ENCODE measurements around the gene HOXA3. TPM values are rescaled to one million over a fixed set of nuclear protein-coding genes. Genes with fewer than 3 reads are reported as not detected.
A peak's percentile ranks its signal among the peaks of the same experiment; 100 is the strongest.

HOXA3 gene
- polyA plus RNA-seq, 1 donor from 2014 or later: not detected

DNA sequence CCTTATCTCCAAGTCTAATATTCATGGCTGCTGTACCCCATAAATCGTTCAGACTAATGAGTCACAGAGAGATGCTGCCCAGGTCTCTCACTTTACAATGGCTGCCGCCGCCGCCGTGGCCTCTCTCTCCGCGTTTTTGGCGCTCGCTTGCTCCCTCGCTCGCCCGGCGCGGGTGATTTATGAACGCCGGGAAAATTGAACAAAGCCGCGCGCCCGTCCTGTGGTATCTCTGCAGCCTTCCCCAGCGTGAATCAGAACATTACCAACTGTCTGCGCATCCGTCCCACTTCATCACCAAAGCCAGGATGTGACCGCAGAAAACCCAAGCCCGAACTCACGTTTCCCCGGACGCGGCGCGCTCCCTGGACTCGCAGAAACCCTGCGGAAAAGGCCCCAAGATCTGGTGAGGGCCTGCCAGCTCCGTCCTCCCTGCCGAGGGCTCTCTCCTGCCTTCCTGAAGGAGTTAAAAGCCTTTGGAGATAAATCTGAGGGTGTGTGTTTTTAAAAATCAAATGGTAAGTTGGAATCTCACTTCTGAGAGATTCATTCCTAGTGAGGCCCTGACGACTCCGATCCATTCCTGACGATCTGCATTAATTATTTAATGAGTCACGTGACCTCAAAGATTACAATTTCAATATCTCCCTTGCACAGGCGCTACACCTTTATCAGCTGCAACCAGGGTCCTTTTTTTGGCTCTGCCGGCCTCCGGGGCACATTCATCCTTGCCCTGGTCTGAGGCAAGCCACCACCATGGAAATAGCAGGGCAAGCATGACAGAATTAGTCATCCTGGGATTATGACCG lies 28.1 kb downstream of the HOXA3 start:
- peaks cover 0 to 4% (median 0%) of the 10 kb centered on the region in 3 donors for H3K4me1 Mint-ChIP-seq
- H3K27me3 Mint-ChIP-seq: peaks cover 13% of the 10 kb centered on the region
- H3K4me3 Mint-ChIP-seq: no peak overlapping the region
- H3K36me3 Mint-ChIP-seq: peaks cover 2% of the 10 kb centered on the region
- H3K27ac Mint-ChIP-seq: no peak overlapping the region
- no peaks in the 10 kb centered on the region for H3K9me3 Mint-ChIP-seq

DNA sequence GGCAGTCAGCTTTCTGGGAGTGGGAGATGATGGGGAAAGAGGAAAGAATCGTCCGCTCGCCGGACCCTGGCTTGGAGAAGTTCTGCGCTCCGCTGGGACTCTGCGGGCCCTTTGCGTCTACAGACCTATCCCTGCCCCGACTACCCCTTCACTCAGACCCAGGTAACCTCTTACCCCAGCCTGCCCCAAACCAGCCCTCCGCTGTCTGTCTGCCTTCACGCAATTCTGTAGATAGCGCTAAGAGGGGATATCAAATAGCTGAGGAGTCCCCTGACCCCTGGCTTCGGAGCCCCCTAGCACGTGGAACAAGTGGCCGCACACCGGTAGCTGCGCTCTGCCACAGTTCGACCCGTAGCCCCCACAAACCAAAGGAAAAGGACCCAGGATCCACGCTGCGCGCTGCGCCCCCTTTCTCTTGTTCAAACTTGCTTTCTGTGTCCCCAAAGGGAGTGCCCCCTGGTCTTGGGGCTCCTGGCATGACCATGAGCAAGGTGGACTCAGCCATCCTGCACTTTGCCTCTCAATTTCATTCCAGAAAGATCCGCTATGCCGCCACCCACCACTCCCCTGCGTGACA lies 28.8 kb downstream of the HOXA3 start:
- Mint-ChIP-seq H3K27me3 (peaks cover 13% of the 10 kb centered on the region), H3K36me3 (peaks cover 2% of the 10 kb centered on the region), H3K4me1 (no peaks in the 10 kb centered on the region), H3K4me3 (no peak overlapping the region), H3K9me3 (no peaks in the 10 kb centered on the region), H3K27ac (no peak overlapping the region)

GRCh38 chr7:27123007-27123476 lies 29.3 kb downstream of the HOXA3 start:
- Mint-ChIP-seq H3K4me3 (no peak overlapping the region), H3K9me3 (no peaks in the 10 kb centered on the region), H3K4me1 (no peaks in the 10 kb centered on the region), H3K36me3 (peaks cover 2% of the 10 kb centered on the region), H3K27ac (no peak overlapping the region), H3K27me3 (peaks cover 13% of the 10 kb centered on the region)

DNA sequence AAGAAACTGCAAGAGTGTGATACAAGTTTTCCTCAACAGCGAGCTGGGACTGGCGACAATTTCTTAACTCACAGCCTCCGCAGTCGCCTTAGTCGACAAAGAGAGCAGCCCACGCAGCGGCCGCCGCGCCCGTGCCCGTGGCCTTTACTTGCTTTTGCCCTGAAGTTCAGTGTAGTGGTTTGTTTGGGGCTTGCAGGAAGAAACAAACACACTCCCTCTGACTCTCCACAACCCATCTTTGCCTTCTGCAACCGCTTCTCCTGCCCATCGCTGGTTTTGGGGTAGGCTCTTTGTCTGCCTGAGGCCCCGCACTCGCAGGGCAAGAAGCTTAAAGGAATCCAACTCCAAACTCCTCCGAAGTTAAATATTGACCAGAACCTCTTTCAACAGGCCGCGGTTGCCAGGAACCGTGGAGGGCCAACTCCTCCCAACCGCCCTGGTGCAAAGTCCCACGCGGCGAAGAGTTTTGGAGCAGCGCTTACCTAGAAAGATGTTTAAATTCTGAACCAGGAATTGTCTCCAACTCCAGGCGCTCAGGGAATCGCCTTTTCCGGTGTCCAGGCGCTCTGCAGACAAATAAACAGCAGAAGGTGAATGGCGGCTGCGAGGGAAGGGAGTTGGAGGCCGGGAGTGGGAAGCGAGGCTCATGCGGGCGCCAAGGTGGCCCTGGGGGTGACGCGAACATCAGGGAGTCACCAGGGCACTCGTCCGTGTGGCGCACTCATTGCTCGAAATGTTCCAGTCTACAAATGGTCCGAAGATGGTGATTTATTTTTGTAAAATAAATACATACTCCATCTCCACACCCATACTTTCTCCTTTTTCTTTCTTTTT lies 30.1 kb downstream of the HOXA3 start:
- Mint-ChIP-seq H3K4me3 (no peak overlapping the region), H3K9me3 (no peaks in the 10 kb centered on the region), H3K4me1 (no peaks in the 10 kb centered on the region), H3K27ac (no peak overlapping the region), H3K36me3 (peaks cover 2% of the 10 kb centered on the region), H3K27me3 (peaks cover 13% of the 10 kb centered on the region)

DNA sequence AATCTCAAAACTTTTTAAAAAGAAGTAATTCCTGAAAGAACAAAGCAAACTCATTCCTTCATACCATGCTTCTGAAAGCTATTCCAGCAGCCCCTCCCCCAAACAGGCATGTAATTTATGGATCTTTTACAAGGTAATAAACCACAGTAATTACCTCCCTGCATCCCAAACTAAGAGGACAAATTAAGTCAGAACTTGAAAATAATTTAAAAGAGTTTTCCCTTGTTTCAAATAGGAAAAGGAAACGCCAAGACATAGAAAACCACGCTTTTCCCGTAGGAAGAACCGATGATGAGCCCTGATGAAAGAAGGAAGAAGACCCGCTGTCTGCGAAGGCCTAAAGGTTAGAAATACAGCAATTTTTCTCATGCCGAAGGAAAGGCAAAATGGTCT lies 30.7 kb downstream of the HOXA3 start:
- Mint-ChIP-seq H3K27ac (no peak overlapping the region), H3K36me3 (peaks cover 2% of the 10 kb centered on the region), H3K4me3 (no peak overlapping the region), H3K4me1 (no peaks in the 10 kb centered on the region), H3K9me3 (no peaks in the 10 kb centered on the region), H3K27me3 (peaks cover 13% of the 10 kb centered on the region)

GRCh38 chr7:27119412-27119911 lies 32.9 kb downstream of the HOXA3 start:
- Mint-ChIP-seq H3K27ac (no peak overlapping the region), H3K4me3 (no peak overlapping the region), H3K4me1 (no peaks in the 10 kb centered on the region), H3K27me3 (peaks cover 7% of the 10 kb centered on the region), H3K36me3 (peaks cover 2% of the 10 kb centered on the region), H3K9me3 (no peaks in the 10 kb centered on the region)

DNA sequence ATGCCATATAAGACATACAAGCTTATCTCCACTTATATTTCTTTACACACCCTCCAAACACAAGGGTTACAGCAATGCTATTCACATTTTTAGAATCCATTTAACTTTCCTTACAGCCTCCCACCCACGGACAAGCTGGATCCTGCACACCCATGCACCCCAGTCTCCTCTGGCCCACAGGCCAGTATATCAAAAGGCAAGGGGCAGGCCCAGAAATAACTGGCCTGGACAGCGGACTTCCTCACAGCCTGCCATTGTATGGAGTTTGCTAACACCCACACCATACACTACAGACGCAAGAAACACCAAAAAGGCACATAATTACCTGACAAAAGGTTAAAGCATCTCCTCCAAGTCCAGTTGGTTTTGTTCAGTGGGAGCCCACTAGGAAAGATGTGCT lies 33.8 kb downstream of the HOXA3 start:
- Mint-ChIP-seq H3K9me3 (no peaks in the 10 kb centered on the region), H3K27me3 (peaks cover 2% of the 10 kb centered on the region), H3K4me3 (no peak overlapping the region), H3K36me3 (peaks cover 2% of the 10 kb centered on the region), H3K4me1 (no peaks in the 10 kb centered on the region), H3K27ac (no peak overlapping the region)

DNA sequence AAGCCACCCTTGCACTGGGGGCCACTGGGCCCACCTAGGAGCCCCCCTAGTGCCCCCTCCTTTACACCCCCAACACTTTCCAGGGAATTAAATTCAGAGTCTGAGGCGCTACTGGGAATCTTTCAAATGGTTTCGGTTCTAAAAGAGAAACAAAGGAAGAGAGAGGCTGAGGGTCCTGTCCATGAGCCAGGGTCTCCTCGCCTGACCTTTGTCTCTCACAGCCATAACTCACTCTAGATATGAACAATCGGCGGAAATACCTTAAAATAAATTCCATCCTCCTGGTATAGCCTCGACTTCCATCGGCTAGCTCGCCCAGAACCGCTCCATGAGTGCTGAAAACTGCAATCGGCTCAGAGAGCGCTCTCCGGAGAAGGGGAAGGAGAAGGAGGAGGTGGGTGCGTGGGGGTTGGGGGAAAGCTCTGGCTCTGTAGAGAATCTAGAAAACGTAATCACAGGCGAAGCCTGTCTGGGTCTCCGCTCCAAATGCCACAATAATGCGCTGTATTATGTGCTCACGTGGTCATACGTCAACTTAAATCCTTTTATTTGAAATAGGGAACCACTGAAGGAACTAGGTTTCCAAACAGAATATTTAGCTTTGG lies 34.4 kb downstream of the HOXA3 start:
- H3K4me1 Mint-ChIP-seq: no peaks in the 10 kb centered on the region
- peaks cover 2% of the 10 kb centered on the region for H3K36me3 Mint-ChIP-seq
- no peak overlapping the region for H3K27ac Mint-ChIP-seq
- H3K9me3 Mint-ChIP-seq: no peaks in the 10 kb centered on the region
- H3K4me3 Mint-ChIP-seq: no peak overlapping the region
- peaks cover 2% of the 10 kb centered on the region for H3K27me3 Mint-ChIP-seq

- Mint-ChIP-seq H3K9me3 (no peaks in the 10 kb centered on the region), H3K27ac (no peak overlapping the region)
These were observed 35.2 kb downstream of the HOXA3 start for GRCh38 chr7:27116962-27117886.

DNA sequence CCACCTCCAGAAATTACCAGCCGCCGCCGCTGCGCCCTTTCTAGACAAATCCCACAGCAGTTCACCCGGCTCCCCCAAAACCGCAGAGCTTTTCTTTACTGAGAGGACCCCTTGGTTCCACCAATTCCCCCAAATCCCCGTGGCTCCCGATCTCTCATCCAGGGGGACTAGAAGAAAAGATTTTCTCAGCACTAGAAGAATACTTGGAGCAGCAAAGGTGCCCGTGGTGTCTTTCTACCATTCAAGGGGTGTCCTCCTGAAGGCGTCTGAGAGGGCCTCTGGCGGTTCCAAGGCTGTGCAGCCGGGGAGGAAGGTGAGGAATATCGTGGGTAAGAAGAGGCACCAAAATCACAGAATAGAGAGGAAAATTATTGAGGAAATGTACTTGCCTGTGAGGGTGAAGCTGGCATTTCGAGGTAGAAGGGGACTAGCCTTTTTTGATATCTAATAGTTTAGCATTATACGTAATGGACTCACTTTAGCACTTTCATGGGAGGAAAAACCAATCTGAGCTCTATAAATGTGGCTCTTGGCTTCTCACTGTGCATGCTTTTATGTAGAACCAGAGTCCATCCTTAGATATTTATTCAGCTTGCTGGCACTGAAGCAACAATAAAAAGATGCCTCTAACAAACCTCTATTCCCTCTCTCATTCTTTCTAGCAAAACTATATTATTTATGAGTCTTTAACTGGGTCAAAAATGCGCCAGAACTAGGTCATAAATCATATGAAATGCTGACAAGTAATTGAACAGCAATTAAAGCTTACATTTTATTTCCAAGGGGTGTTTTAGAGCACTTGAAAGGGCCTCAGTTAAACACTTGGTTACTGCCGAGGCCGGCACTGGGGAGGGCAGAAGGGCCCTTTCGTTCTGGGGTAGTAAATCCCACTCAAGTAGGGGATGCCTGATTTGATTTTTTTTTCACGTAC lies 36.1 kb downstream of the HOXA3 start:
- Mint-ChIP-seq H3K4me3 (no peak overlapping the region), H3K36me3 (no peaks in the 10 kb centered on the region), H3K9me3 (no peaks in the 10 kb centered on the region), H3K27me3 (peaks cover 2% of the 10 kb centered on the region), H3K4me1 (no peaks in the 10 kb centered on the region), H3K27ac (no peak overlapping the region)

More at GRCh38 chr7:27116962-27117886, 35.2 kb downstream of the HOXA3 start:
- Mint-ChIP-seq H3K4me1 (no peaks in the 10 kb centered on the region), H3K36me3 (peaks cover 2% of the 10 kb centered on the region), H3K4me3 (no peak overlapping the region), H3K27me3 (peaks cover 2% of the 10 kb centered on the region)

- Mint-ChIP-seq H3K9me3 (no peaks in the 10 kb centered on the region), H3K27ac (peak overlapping the region in 1 of 3 donors; percentile 13), H3K27me3 (peaks cover 2% of the 10 kb centered on the region), H3K4me1 (no peaks in the 10 kb centered on the region), H3K4me3 (no peak overlapping the region), H3K36me3 (no peaks in the 10 kb centered on the region)
These were observed 37.0 kb downstream of the HOXA3 start for GRCh38 chr7:27115221-27116026.

GRCh38 chr7:27114881-27115220 lies 37.5 kb downstream of the HOXA3 start:
- H3K27ac Mint-ChIP-seq: peak overlapping the region in 1 of 3 donors; percentile 13
- no peaks in the 10 kb centered on the region for H3K4me1 Mint-ChIP-seq
- no peaks in the 10 kb centered on the region for H3K36me3 Mint-ChIP-seq
- H3K27me3 Mint-ChIP-seq: peaks cover 2% of the 10 kb centered on the region
- no peaks in the 10 kb centered on the region for H3K9me3 Mint-ChIP-seq
- no peak overlapping the region for H3K4me3 Mint-ChIP-seq
